HepG2 (cell line): Measurements from ENCODE around the gene PRKRIP1. TPM values are rescaled to one million over a fixed set of nuclear protein-coding genes. Genes with fewer than 3 reads are reported as not detected.
"Not testable (repeated sequence)": the region's sequence is repeated elsewhere in the genome, so short reads cannot be mapped to it uniquely, and the experiment has no call there.

Experiments
- ATAC-seq: fragments of 200-7000 bp; cut with Tn5 transposase; 3 replicates; pipeline ENCODE4 v1.9.1; 2020; ENCODE audit warnings: mild to moderate bottlenecking, moderate library complexity
- BruUV-seq: library from RNA; stranded (reverse); fragments of 400-500 nt; replicated peaks from 2 replicates; lab custom pipeline; 2021; lab: Mats Ljungman, UMichigan
- CTCF ChIA-PET: fragments of 300-600 bp; formaldehyde crosslinking; extraction: SDS; loops from one replicate; lab custom pipeline; 2021; ENCODE audit warnings: low total read pairs, inconsistent platforms, low intra/inter-chr PET ratio; lab: Yijun Ruan, JAX
- POLR2A ChIA-PET: fragments of 350-600 bp; sonication (Branson Sonifier 250); formaldehyde crosslinking; loops from one replicate; lab custom pipeline; 2020; ENCODE audit warnings: antibody characterized with exemption, inconsistent platforms; lab: Yijun Ruan, JAX
- DNase-seq: peaks from one replicate; pipeline ENCODE4 v3.0.0-alpha.2; 2015; ENCODE audit warnings: low spot score
- FAIRE-seq: peaks from 3 replicates; lab custom pipeline; 2011; peaks lifted over from hg19 to GRCh38; lab: Jason Lieb, UNC
- H2AFZ ChIP-seq: one replicate; pipeline ENCODE4 v1.6.1; 2011; ENCODE audit warnings: low read length, inconsistent platforms
- H3K27ac ChIP-seq: fragments of 300-600 bp; 3 replicates; pipeline ENCODE4 v1.8.0; 2011; ENCODE audit warnings: mixed run types, mild to moderate bottlenecking, mixed read lengths, low read length, inconsistent platforms; ENCODE audit not compliant: insufficient read depth; ENCODE audit errors: extremely low read length
- H3K27me3 ChIP-seq, 2 experiments: fragments of 200-600 bp in 1 of 2; 2 replicates in 1 of 2; 3 replicates in 1 of 2; pipeline versions ENCODE4 v1.6.0 to v1.8.0; 2011; ENCODE audit warnings: low read length in 2 of 2, mild to moderate bottlenecking in 2 of 2, moderate library complexity in 2 of 2, inconsistent platforms in 1 of 2; ENCODE audit not compliant: insufficient read depth in 2 of 2, control insufficient read depth in 1 of 2
- H3K36me3 ChIP-seq, 2 experiments: fragments of 200-600 bp in 1 of 2; replicated peaks in 1 of 2; 2 replicates in 1 of 2; 3 replicates in 1 of 2; pipeline versions ENCODE4 v1.5.1 to v1.8.0; 2011; ENCODE audit warnings: low read length in 2 of 2, inconsistent platforms in 1 of 2; ENCODE audit not compliant: insufficient read depth in 2 of 2, control insufficient read depth in 1 of 2
- H3K4me1 ChIP-seq: 2 replicates; pipeline ENCODE4 v1.5.1; 2012; ENCODE audit warnings: low read length, inconsistent platforms; ENCODE audit not compliant: insufficient read depth
- H3K4me2 ChIP-seq: 2 replicates; pipeline ENCODE4 v1.6.0; 2011; ENCODE audit warnings: low read depth, low read length, inconsistent platforms
- H3K4me3 ChIP-seq, 3 experiments: fragments of 200-600 bp in 1 of 3; sonication (generic), shearing (Covaris generic) in 1 of 3; replicated peaks in 1 of 3; 2 replicates each; pipeline ENCODE4 v1.5.1; 2011 to 2016; ENCODE audit warnings: low read length in 3 of 3, inconsistent platforms in 2 of 3, low read depth in 2 of 3, mild to moderate bottlenecking in 2 of 3, control low read depth in 1 of 3, mixed read lengths in 1 of 3; ENCODE audit not compliant: insufficient read depth in 1 of 3
- H3K79me2 ChIP-seq: one replicate; pipeline ENCODE4 v1.6.1; 2011; ENCODE audit warnings: low read length, inconsistent platforms; ENCODE audit not compliant: insufficient read depth
- H3K9ac ChIP-seq: 2 replicates; pipeline ENCODE4 v1.6.0; 2011; ENCODE audit warnings: mild to moderate bottlenecking, low read depth, low read length, inconsistent platforms; ENCODE audit not compliant: insufficient read depth
- H3K9me3 ChIP-seq: 2 replicates; pipeline ENCODE4 v1.5.1; 2012; ENCODE audit warnings: mild to moderate bottlenecking, low read length
- H4K20me1 ChIP-seq: 2 replicates; pipeline ENCODE4 v1.6.0; 2011; ENCODE audit warnings: inconsistent platforms, mild to moderate bottlenecking, low read length, moderate library complexity; ENCODE audit not compliant: insufficient read depth
- ZNF614 ChIP-seq: IDR thresholded peaks from 2 replicates; pipeline ENCODE4 v1.6.1; 2018; ENCODE audit warnings: missing biosample characterization, missing genetic modification reagents, inconsistent platforms, borderline replicate concordance
- WGBS: methylation state at CpG from one replicate; pipeline ENCODE4 v1.1.6; 2017; ENCODE audit warnings: low lambda C conversion rate; 5-methylcytosine and 5-hydroxymethylcytosine counted together
- in situ Hi-C: cut with HindIII; loops from 2 replicates; pipeline ENCODE4 v1.10.0; 2017; ENCODE audit warnings: low pct_unique_long_range_greater_than_20kb; ENCODE audit not compliant: extremely low pct_ligation_motif_present
- intact Hi-C: fragments of 100-400 bp; cut with micrococcal nuclease; formaldehyde crosslinking; loops from one replicate; pipeline ENCODE4 v1.10.0; 2022; ENCODE audit not compliant: unreplicated experiment
- polyA plus RNA-seq, 8 experiments: library from polyadenylated mRNA; depleted of rRNA in 3 of 8; stranded (reverse) in 7 of 8; unstranded in 1 of 8; fragments of >200 nt; fragmentation: Illumina TruSeq in 4 of 8; extraction: Trizol in 4 of 8; gene quantifications; 2 replicates each; pipeline versions ENCODE4 v1.2.1 to v1.2.3, GENCODE V29; 2011 to 2016; ENCODE audit warnings: low read depth in 4 of 8, missing spikeins in 1 of 8, mixed read lengths in 1 of 8; ENCODE audit not compliant: insufficient read depth in 1 of 8
- total RNA-seq, 5 experiments: library from RNA; depleted of rRNA; stranded (reverse); fragments of >200 nt; fragmentation: Illumina TruSeq; extraction: Trizol; gene quantifications; 2 replicates each; pipeline ENCODE4 v1.2.3, GENCODE V29; 2016; ENCODE audit warnings: low read depth in 1 of 5

PRKRIP1 gene
- total and polyA plus RNA-seq, 2 of the 13 experiments (the other 11 are each of a cell fraction or from before 2014, with no cell fraction given), result 13.2 to 16.8 TPM

DNA sequence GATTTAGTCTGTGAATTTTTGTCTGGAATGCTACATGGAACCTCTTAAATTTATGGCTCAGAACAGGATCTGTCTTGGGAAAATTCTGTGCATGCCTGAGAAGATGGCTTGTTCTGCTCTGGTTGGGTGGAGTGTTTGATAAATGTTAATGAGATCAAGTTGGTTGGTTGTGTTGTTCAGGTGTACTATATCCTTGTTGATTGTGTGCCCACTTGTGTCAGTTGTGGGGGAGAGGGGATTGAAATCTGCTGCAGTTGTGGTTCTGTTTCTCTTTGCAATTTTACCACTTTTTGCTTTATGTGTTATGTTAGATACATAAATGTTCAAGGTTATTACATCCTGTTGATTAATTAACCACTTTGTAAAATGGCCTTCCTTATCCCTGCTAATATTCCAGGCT lies 26.1 kb upstream of the PRKRIP1 start:
- not testable (repeated sequence) for H3K4me3 ChIP-seq, H3K4me2 ChIP-seq
- peak; percentile 100 for TF ChIP-seq ZNF614 (CRISPR knock-in tag)
- TF ChIP-seq, all 625 proteins: peak for 1; not testable (repeated sequence) for 624
- H3K4me1 ChIP-seq, in situ Hi-C loops, ATAC-seq, DNase-seq, H3K9me3 ChIP-seq, BruUV-seq, H2AFZ ChIP-seq, intact Hi-C loops, H3K36me3 ChIP-seq, FAIRE-seq, H3K27ac ChIP-seq, H4K20me1 ChIP-seq, CTCF ChIA-PET, POLR2A ChIA-PET, H3K9ac ChIP-seq, H3K27me3 ChIP-seq: not testable (repeated sequence)
- H3K79me2 ChIP-seq, result peaks cover 19% of the 10 kb centered on the region

DNA sequence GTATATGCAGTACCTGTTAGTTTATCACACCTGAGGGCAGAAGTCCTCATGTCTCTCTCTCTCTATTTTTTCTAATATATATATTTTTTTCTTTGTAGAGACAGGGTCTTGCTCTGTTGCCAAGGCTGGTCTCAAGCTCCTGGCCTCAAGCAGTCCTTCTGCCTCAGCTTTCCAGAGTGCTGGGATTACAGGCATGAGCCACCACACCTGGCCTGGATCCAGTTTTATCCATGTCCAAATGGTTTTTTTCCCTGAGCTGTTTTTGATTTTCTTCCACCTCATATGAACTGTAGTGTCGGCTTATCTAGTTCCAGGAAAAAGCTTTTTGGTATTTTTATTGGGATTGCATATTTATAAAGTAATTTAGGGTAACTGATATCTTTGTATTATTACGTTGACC lies 23.4 kb upstream of the PRKRIP1 start:
- CTCF ChIA-PET, H2AFZ ChIP-seq, in situ Hi-C loops, H3K9ac ChIP-seq, H3K4me2 ChIP-seq, H3K9me3 ChIP-seq, DNase-seq, ATAC-seq, BruUV-seq, H3K4me1 ChIP-seq, H4K20me1 ChIP-seq, H3K27me3 ChIP-seq, intact Hi-C loops, H3K4me3 ChIP-seq, H3K27ac ChIP-seq, FAIRE-seq, POLR2A ChIA-PET: not testable (repeated sequence)
- 94% methylated on average over 2 of the region's 2 CpGs for WGBS
- Histone ChIP-seq H3K36me3 (peaks cover 4 to 11% of the 10 kb centered on the region in 2 experiments; a peak in 4 of 5 replicates), H3K79me2 (peaks cover 12% of the 10 kb centered on the region)
